ENCODE results near the gene PLD4. TPM values are rescaled to one million over a fixed set of nuclear protein-coding genes. Genes with fewer than 3 reads are reported as not detected.
"Not testable (repeated sequence)": the region's sequence is repeated elsewhere in the genome, so short reads cannot be mapped to it uniquely, and the experiment has no call there.

PLD4 gene
- polyA plus RNA-seq, 4 donors = 0.42 to 12.4 (median 1.4) TPM; not detected in 1

- H3K36me3 ChIP-seq (ENCODE audit: control insufficient read depth in 3 of 3, insufficient read depth in 2 of 3, low read depth in 1 of 3, low read length in 3 of 3) = peaks cover 0 to 65% (median 11%) of the 10 kb centered on the region in 3 donors
- not testable (repeated sequence) for FAIRE-seq, DNase-seq
Measured at GRCh38 chr14:104890292-104890691, 34.4 kb upstream of the PLD4 start.

GRCh38 chr14:104891121-104891551 is 33.5 kb upstream of the PLD4 start:
- WGBS, 3 donors = 91 to 100% (median 96%) methylated on average over 4 of the region's 4 CpGs
- Histone ChIP-seq H3K36me3 (ENCODE audit: control insufficient read depth in 3 of 3, insufficient read depth in 2 of 3, low read depth in 1 of 3, low read length in 3 of 3) (peaks cover 0 to 63% (median 8%) of the 10 kb centered on the region in 3 donors), H3K4me1 (ENCODE audit: control insufficient read depth in 3 of 3, insufficient read depth in 2 of 3, low read depth in 1 of 3, low read length in 2 of 3) (no peaks in the 10 kb centered on the region), H3K4me3 (ENCODE audit: low read depth in 1 of 3, low read length in 3 of 3) (no peak overlapping the region), H3K27me3 (ENCODE audit: control insufficient read depth in 3 of 3, insufficient read depth in 3 of 3, low read length in 3 of 3) (no peaks in the 10 kb centered on the region), H3K27ac (ENCODE audit: low read depth in 1 of 3, low read length in 2 of 3) (no peak overlapping the region), H3K9me3 (ENCODE audit: control insufficient read depth in 2 of 2, insufficient read depth in 1 of 2, low read depth in 1 of 2, low read length in 1 of 2) (peaks cover 0 to 2% of the 10 kb centered on the region in 2 donors)
- DNase-seq = no peak
- FAIRE-seq = no peak

More at GRCh38 chr14:104890292-104890691, 34.4 kb upstream of the PLD4 start:
- not testable (repeated sequence) for H3K9me3 ChIP-seq (ENCODE audit: control insufficient read depth in 2 of 2, insufficient read depth in 1 of 2, low read depth in 1 of 2, low read length in 1 of 2); H3K4me3 ChIP-seq (ENCODE audit: low read depth in 1 of 3, low read length in 3 of 3); H3K27me3 ChIP-seq (ENCODE audit: control insufficient read depth in 3 of 3, insufficient read depth in 3 of 3, low read length in 3 of 3); H3K4me1 ChIP-seq (ENCODE audit: control insufficient read depth in 3 of 3, insufficient read depth in 2 of 3, low read depth in 1 of 3, low read length in 2 of 3); H3K27ac ChIP-seq (ENCODE audit: low read depth in 1 of 3, low read length in 2 of 3)

DNA sequence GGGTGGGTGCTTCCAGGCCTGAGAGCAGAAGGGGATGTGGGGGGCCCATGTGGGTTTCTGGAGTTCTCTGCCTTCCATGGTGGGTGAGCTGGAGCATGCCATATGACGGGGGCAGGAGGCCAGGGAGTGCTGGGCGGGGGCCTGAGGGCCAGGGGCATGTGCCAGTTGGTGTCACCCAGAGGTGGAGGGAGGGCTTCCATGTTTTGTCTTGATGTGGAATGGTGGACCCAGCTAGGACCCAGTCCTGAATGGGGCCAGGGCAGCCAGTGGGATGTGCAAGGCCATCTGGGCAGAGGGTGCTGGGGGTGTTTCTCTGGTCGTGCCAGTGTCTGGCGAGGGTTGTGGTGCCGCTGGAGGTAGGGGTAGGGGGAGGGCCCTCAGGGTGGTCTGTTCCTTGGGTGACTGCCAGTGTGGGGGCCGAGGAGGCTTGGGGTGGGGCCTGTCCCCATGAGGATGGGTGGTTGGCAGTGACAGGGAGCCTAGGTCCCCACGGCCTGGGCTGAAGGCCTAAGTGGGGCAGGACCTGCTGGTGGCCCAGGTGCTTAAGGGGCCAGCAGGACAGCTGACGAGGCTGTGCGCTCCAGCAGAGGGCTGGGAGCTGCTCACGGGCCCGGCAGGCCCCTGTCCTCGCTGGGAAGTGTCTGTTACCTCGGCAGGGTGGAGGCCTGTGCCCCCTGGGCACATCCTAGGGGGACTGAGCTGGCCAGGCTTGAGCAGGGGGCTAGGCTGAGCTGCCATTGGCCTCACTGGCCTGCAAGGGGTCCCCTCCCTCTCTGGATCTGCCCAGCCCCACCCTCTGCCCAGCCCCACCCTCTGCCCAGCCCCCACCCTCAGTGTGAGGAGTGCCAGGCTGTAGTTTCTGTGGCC is 32.8 kb upstream of the PLD4 start:
- DNase-seq (no peak), FAIRE-seq (no peak)
- Histone ChIP-seq H3K27me3 (ENCODE audit: control insufficient read depth in 3 of 3, insufficient read depth in 3 of 3, low read length in 3 of 3) (no peaks in the 10 kb centered on the region), H3K27ac (ENCODE audit: low read depth in 1 of 3, low read length in 2 of 3) (no peak overlapping the region), H3K4me1 (ENCODE audit: control insufficient read depth in 3 of 3, insufficient read depth in 2 of 3, low read depth in 1 of 3, low read length in 2 of 3) (no peaks in the 10 kb centered on the region), H3K4me3 (ENCODE audit: low read depth in 1 of 3, low read length in 3 of 3) (no peak overlapping the region), H3K9me3 (ENCODE audit: control insufficient read depth in 2 of 2, insufficient read depth in 1 of 2, low read depth in 1 of 2, low read length in 1 of 2) (peaks cover 0 to 2% of the 10 kb centered on the region in 2 donors), H3K36me3 (ENCODE audit: control insufficient read depth in 3 of 3, insufficient read depth in 2 of 3, low read depth in 1 of 3, low read length in 3 of 3) (peaks cover 0 to 56% (median 3%) of the 10 kb centered on the region in 3 donors)
- WGBS, 3 donors = 75 to 80% (median 76%) methylated on average over 12 to 13 of the region's 13 CpGs

GRCh38 chr14:104892531-104893434 is 31.9 kb upstream of the PLD4 start:
- Histone ChIP-seq H3K4me3 (ENCODE audit: low read depth in 1 of 3, low read length in 3 of 3) (no peak overlapping the region), H3K36me3 (ENCODE audit: control insufficient read depth in 3 of 3, insufficient read depth in 2 of 3, low read depth in 1 of 3, low read length in 3 of 3) (peaks cover 0 to 47% (median 3%) of the 10 kb centered on the region in 3 donors), H3K9me3 (ENCODE audit: control insufficient read depth in 2 of 2, insufficient read depth in 1 of 2, low read depth in 1 of 2, low read length in 1 of 2) (peaks cover 0 to 2% of the 10 kb centered on the region in 2 donors), H3K27me3 (ENCODE audit: control insufficient read depth in 3 of 3, insufficient read depth in 3 of 3, low read length in 3 of 3) (no peaks in the 10 kb centered on the region), H3K4me1 (ENCODE audit: control insufficient read depth in 3 of 3, insufficient read depth in 2 of 3, low read depth in 1 of 3, low read length in 2 of 3) (no peaks in the 10 kb centered on the region), H3K27ac (ENCODE audit: low read depth in 1 of 3, low read length in 2 of 3) (no peak overlapping the region)
- DNase-seq (no peak), FAIRE-seq (no peak)
- WGBS, 3 donors = 50 to 63% (median 56%) methylated on average over 31 of the region's 31 CpGs

GRCh38 chr14:104893435-104894207 is 31.1 kb upstream of the PLD4 start:
- no peak overlapping the region for H3K27ac ChIP-seq (ENCODE audit: low read depth in 1 of 3, low read length in 2 of 3)
- peak in 1 of 2 donors; percentile 79 for DNase-seq
- WGBS, 3 donors = 25 to 60% (median 44%) methylated on average over 39 of the region's 39 CpGs

GRCh38 chr14:104894331-104895206 is 30.1 kb upstream of the PLD4 start:
- no peak for FAIRE-seq
- WGBS, 3 donors = 75 to 83% (median 80%) methylated on average over 25 to 30 of the region's 30 CpGs
- H3K4me1 ChIP-seq (ENCODE audit: control insufficient read depth in 3 of 3, insufficient read depth in 2 of 3, low read depth in 1 of 3, low read length in 2 of 3) = no peaks in the 10 kb centered on the region
- no peak overlapping the region for H3K27ac ChIP-seq (ENCODE audit: low read depth in 1 of 3, low read length in 2 of 3)
- H3K9me3 ChIP-seq (ENCODE audit: control insufficient read depth in 2 of 2, insufficient read depth in 1 of 2, low read depth in 1 of 2, low read length in 1 of 2) = peaks cover 0 to 2% of the 10 kb centered on the region in 2 donors
- no peak overlapping the region for H3K4me3 ChIP-seq (ENCODE audit: low read depth in 1 of 3, low read length in 3 of 3)
- H3K36me3 ChIP-seq (ENCODE audit: control insufficient read depth in 3 of 3, insufficient read depth in 2 of 3, low read depth in 1 of 3, low read length in 3 of 3) = peaks cover 0 to 29% (median 3%) of the 10 kb centered on the region in 3 donors
- DNase-seq = no peak
- H3K27me3 ChIP-seq (ENCODE audit: control insufficient read depth in 3 of 3, insufficient read depth in 3 of 3, low read length in 3 of 3) = no peaks in the 10 kb centered on the region

More at GRCh38 chr14:104893435-104894207, 31.1 kb upstream of the PLD4 start:
- Histone ChIP-seq H3K27me3 (ENCODE audit: control insufficient read depth in 3 of 3, insufficient read depth in 3 of 3, low read length in 3 of 3) (no peaks in the 10 kb centered on the region), H3K4me3 (ENCODE audit: low read depth in 1 of 3, low read length in 3 of 3) (no peak overlapping the region), H3K9me3 (ENCODE audit: control insufficient read depth in 2 of 2, insufficient read depth in 1 of 2, low read depth in 1 of 2, low read length in 1 of 2) (peaks cover 0 to 2% of the 10 kb centered on the region in 2 donors), H3K36me3 (ENCODE audit: control insufficient read depth in 3 of 3, insufficient read depth in 2 of 3, low read depth in 1 of 3, low read length in 3 of 3) (peaks cover 0 to 38% (median 3%) of the 10 kb centered on the region in 3 donors), H3K4me1 (ENCODE audit: control insufficient read depth in 3 of 3, insufficient read depth in 2 of 3, low read depth in 1 of 3, low read length in 2 of 3) (no peaks in the 10 kb centered on the region)
- FAIRE-seq = no peak

DNA sequence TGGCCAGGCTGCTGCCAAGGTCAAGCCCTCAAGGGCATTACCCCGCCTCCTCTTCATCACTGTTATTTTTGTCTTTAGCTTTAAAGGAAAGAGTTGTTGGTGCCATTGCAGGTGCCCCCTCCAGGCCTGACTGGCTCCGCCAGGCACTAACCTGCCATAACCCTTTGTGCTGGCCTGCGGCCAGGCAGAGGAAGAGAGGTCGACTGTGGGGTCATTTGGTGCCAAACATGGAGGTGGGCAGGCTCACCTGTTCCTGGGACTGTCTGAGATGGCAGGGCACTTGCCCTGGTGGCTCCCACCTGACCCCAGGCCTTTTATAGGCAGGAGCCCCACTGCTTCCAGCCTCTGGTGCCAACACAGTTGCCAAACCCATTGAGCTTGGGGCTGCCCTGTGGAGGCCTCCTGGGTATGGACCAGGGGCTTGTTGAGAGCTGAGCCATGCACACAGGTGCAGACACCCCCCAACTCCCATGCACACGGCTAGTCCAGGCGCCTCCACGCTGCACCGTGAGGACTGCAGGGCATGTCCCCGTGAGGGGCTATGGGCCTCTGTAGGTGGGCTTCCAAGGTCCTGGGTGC is 29.4 kb upstream of the PLD4 start:
- Histone ChIP-seq H3K4me1 (ENCODE audit: control insufficient read depth in 3 of 3, insufficient read depth in 2 of 3, low read depth in 1 of 3, low read length in 2 of 3) (no peaks in the 10 kb centered on the region), H3K9me3 (ENCODE audit: control insufficient read depth in 2 of 2, insufficient read depth in 1 of 2, low read depth in 1 of 2, low read length in 1 of 2) (peaks cover 0 to 2% of the 10 kb centered on the region in 2 donors), H3K27ac (ENCODE audit: low read depth in 1 of 3, low read length in 2 of 3) (no peak overlapping the region), H3K36me3 (ENCODE audit: control insufficient read depth in 3 of 3, insufficient read depth in 2 of 3, low read depth in 1 of 3, low read length in 3 of 3) (peaks cover 0 to 28% (median 3%) of the 10 kb centered on the region in 3 donors), H3K4me3 (ENCODE audit: low read depth in 1 of 3, low read length in 3 of 3) (no peak overlapping the region), H3K27me3 (ENCODE audit: control insufficient read depth in 3 of 3, insufficient read depth in 3 of 3, low read length in 3 of 3) (no peaks in the 10 kb centered on the region)
- WGBS, 3 donors = 58 to 77% (median 61%) methylated on average over 9 of the region's 9 CpGs
- FAIRE-seq = no peak
- DNase-seq = no peak

Measured in small intestine (tissue), 7 donors.